Psoas muscle (tissue), 8 donors: ENCODE results near the gene CCDC86. TPM values are rescaled to one million over a fixed set of nuclear protein-coding genes. Genes with fewer than 3 reads are reported as not detected.
A peak's percentile ranks its signal among the peaks of the same experiment; 100 is the strongest.

Experiments used
- ATAC-seq, 4 donors: fragments of 200-7000 bp; cut with Tn5 transposase; one replicate each; pipeline ENCODE4 v1.9.1; 2020; ENCODE audit warnings: moderate library complexity in 3 of 4, mild to moderate bottlenecking in 2 of 4
- DNase-seq, 2 donors: peaks; one replicate each; pipeline ENCODE4 v3.0.0-alpha.2; 2020
- H3K27ac ChIP-seq: fragments of 200-600 bp; one replicate; pipeline ENCODE4 v1.8.0; 2022
- H3K27me3 ChIP-seq, 3 donors: fragments of 200-600 bp in 1 of 3; one replicate each; pipeline versions ENCODE4 v1.6.1 to v1.8.0; 2013 to 2022; ENCODE audit warnings: low read length in 2 of 3, mild to moderate bottlenecking in 2 of 3, moderate library complexity in 1 of 3; ENCODE audit not compliant: insufficient read depth in 3 of 3
- H3K36me3 ChIP-seq, 2 donors: fragments of 200-600 bp in 1 of 2; one replicate each; pipeline versions ENCODE4 v1.6.1 to v1.8.0; 2013 to 2022; ENCODE audit warnings: low read depth in 1 of 2, mild to moderate bottlenecking in 1 of 2, moderate library complexity in 1 of 2; ENCODE audit not compliant: insufficient read depth in 1 of 2
- H3K4me1 ChIP-seq: fragments of 200-600 bp; one replicate; pipeline ENCODE4 v1.8.0; 2022
- H3K4me3 ChIP-seq: fragments of 200-600 bp; one replicate; pipeline ENCODE4 v1.8.0; 2022; ENCODE audit warnings: mild to moderate bottlenecking
- H3K9me3 ChIP-seq: fragments of 200-600 bp; one replicate; pipeline ENCODE4 v1.8.0; 2022
- CTCF ChIP-seq: fragments of 200-600 bp; IDR thresholded peaks from one replicate; pipeline ENCODE4 v1.8.0; 2022; ENCODE audit warnings: antibody characterized with exemption
- WGBS, 3 donors: extraction: QIAGEN DNeasy Blood & Tissue Kit; methylation state at CpG; one replicate each; pipeline versions ENCODE4 v1.1.6 to v1.1.7; 2013; 5-methylcytosine and 5-hydroxymethylcytosine counted together
- intact Hi-C, 2 donors: fragments of 100-400 bp; cut with DNase I; formaldehyde crosslinking; loops; one replicate each; pipeline versions ENCODE4 v1.11.0 to v1.14.2; 2022
- polyA plus RNA-seq, 3 donors: library from polyadenylated mRNA; stranded (reverse); fragments of 200-250 nt; gene quantifications; one replicate each; pipeline ENCODE4 v1.2.3, GENCODE V29; 2013
- total RNA-seq, 4 donors: library from RNA; stranded (reverse); fragmentation: NEBNext Ultra II Directional in 2 of 4; extraction: Animal tissue kit (Norgen Biotek cat#: 25700) in 2 of 4; gene quantifications; one replicate each; pipeline versions ENCODE4 v1.2.1 to v1.2.4, GENCODE V29; 2021 to 2023
- donor health status: healthy with polysubstance abuse.
- donor health status: DM: no; HTN: no; CAD: no; lungs with moderate emphysema.
- donor health status: Bipolar disorder and iron deficiency.
- donor health status: healthy.
- donor health status: DM: yes; HTN: yes; CAD: no.
- donor health status: DM: no; HTN: no; CAD: no.
- donor health status: DM: no; HTN: no; CAD: no.
- donor health status: DM: yes; HTN: yes; CAD: no.

Gene CCDC86
- total and polyA plus RNA-seq, 7 donors: 24.8 to 55.4 (median 36.2) TPM

- no peak overlapping the region for H3K27ac ChIP-seq
- no peaks in the 10 kb centered on the region for H3K36me3 ChIP-seq
- ATAC-seq: no peak
- no peaks in the 10 kb centered on the region for H3K9me3 ChIP-seq
- 67 to 72% (median 71%) methylated on average over 10 of the region's 10 CpGs for WGBS, 3 donors
- intact Hi-C loops: no loop called here
- H3K4me3 ChIP-seq: no peak overlapping the region
- TF ChIP-seq CTCF: no peak
- peak in 1 of 2 donors; percentile 32 for DNase-seq
- peaks cover 24% of the 10 kb centered on the region for H3K4me1 ChIP-seq
- H3K27me3 ChIP-seq: no peaks in the 10 kb centered on the region
Measured at GRCh38 chr11:60868682-60869450, 27.0 kb downstream of the CCDC86 start.

GRCh38 chr11:60869451-60869825, 27.5 kb downstream of the CCDC86 start:
- TF ChIP-seq CTCF: no peak
- intact Hi-C loops: no loop called here
- Histone ChIP-seq H3K4me1 (peaks cover 29% of the 10 kb centered on the region), H3K27ac (no peak overlapping the region), H3K9me3 (no peaks in the 10 kb centered on the region), H3K36me3 (no peaks in the 10 kb centered on the region), H3K4me3 (no peak overlapping the region), H3K27me3 (no peaks in the 10 kb centered on the region)
- ATAC-seq (no peak), DNase-seq (peak in 1 of 2 donors; percentile 48)
- 92 to 99% (median 94%) methylated on average over 6 to 7 of the region's 7 CpGs for WGBS, 3 donors

GRCh38 chr11:60870276-60870675, 28.4 kb downstream of the CCDC86 start:
- no peak for ATAC-seq
- no peaks in the 10 kb centered on the region for H3K36me3 ChIP-seq
- no peaks in the 10 kb centered on the region for H3K9me3 ChIP-seq
- H3K4me3 ChIP-seq: no peak overlapping the region
- H3K4me1 ChIP-seq: peaks cover 37% of the 10 kb centered on the region
- no peak for TF ChIP-seq CTCF
- 56 to 70% (median 67%) methylated on average over 3 of the region's 3 CpGs for WGBS, 3 donors
- H3K27me3 ChIP-seq: no peaks in the 10 kb centered on the region
- peak overlapping the region; percentile 4 for H3K27ac ChIP-seq
- no peak for DNase-seq
- intact Hi-C loops: no loop called here

GRCh38 chr11:60870733-60871377, 28.9 kb downstream of the CCDC86 start:
- ATAC-seq (no peak), DNase-seq (no peak)
- H3K4me3 ChIP-seq: no peak overlapping the region
- TF ChIP-seq CTCF: no peak
- 73 to 84% (median 74%) methylated on average over 13 of the region's 13 CpGs for WGBS, 3 donors
- H3K27me3 ChIP-seq: no peaks in the 10 kb centered on the region
- no peaks in the 10 kb centered on the region for H3K36me3 ChIP-seq
- H3K27ac ChIP-seq: peak overlapping the region; percentile 4
- peaks cover 39% of the 10 kb centered on the region for H3K4me1 ChIP-seq
- no peaks in the 10 kb centered on the region for H3K9me3 ChIP-seq
- intact Hi-C loops: no loop called here
